HepG2 (cell line): ENCODE data around the gene NCAPG. TPM values are rescaled to one million over a fixed set of nuclear protein-coding genes. Genes with fewer than 3 reads are reported as not detected.

Source experiments
- CREM ChIP-seq, 2 experiments: sonication (generic) in 1 of 2; formaldehyde crosslinking in 1 of 2; IDR thresholded peaks; 2 replicates each; pipeline versions ENCODE4 v1.4.0 to v1.6.1; 2016 to 2020; ENCODE audit warnings: antibody characterized with exemption in 1 of 2, mild to moderate bottlenecking in 1 of 2, missing genetic modification reagents in 1 of 2
- GATA4 ChIP-seq: sonication (generic); IDR thresholded peaks from 2 replicates; pipeline ENCODE4 v1.6.1; 2016; ENCODE audit warnings: antibody characterized with exemption, low read depth, borderline replicate concordance
- GLI4 ChIP-seq: sonication (generic); formaldehyde crosslinking; IDR thresholded peaks from 2 replicates; pipeline ENCODE4 v1.5.1; 2020; ENCODE audit warnings: missing genetic modification reagents, mild to moderate bottlenecking, moderate library complexity, borderline replicate concordance
- HNRNPL ChIP-seq: fragments of 200-400 bp; formaldehyde crosslinking; IDR thresholded peaks from 2 replicates; pipeline ENCODE4 v1.6.1; 2017; ENCODE audit warnings: mild to moderate bottlenecking, low read depth, low read length
- KDM2A ChIP-seq: sonication (generic); formaldehyde crosslinking; IDR thresholded peaks from 2 replicates; pipeline ENCODE4 v1.4.0; 2020; ENCODE audit warnings: low read depth, missing genetic modification reagents, borderline replicate concordance
- MEF2D ChIP-seq: sonication (generic); formaldehyde crosslinking; IDR thresholded peaks from 2 replicates; pipeline ENCODE4 v1.5.1; 2020; ENCODE audit warnings: mild to moderate bottlenecking, missing genetic modification reagents
- PPARG ChIP-seq: conservative IDR thresholded peaks from 2 replicates; pipeline ENCODE4 v1.6.1; 2016; ENCODE audit warnings: missing biosample characterization, missing genetic modification reagents
- PRDM10 ChIP-seq: sonication (generic); formaldehyde crosslinking; IDR thresholded peaks from 2 replicates; pipeline ENCODE4 v1.4.0; 2020; ENCODE audit warnings: low read depth, missing genetic modification reagents
- REXO4 ChIP-seq: sonication (generic); formaldehyde crosslinking; IDR thresholded peaks from 2 replicates; pipeline ENCODE4 v1.8.0; 2022; ENCODE audit warnings: missing genetic modification reagents, mild to moderate bottlenecking, borderline replicate concordance
- STAT5B ChIP-seq: sonication (generic); formaldehyde crosslinking; IDR thresholded peaks from 2 replicates; pipeline ENCODE4 v1.4.0; 2020; ENCODE audit warnings: missing genetic modification reagents
- TBX2 ChIP-seq: sonication (generic); formaldehyde crosslinking; IDR thresholded peaks from 2 replicates; pipeline ENCODE4 v1.5.0; 2020; ENCODE audit warnings: missing genetic modification reagents, mild to moderate bottlenecking, borderline replicate concordance
- TMF1 ChIP-seq: sonication (generic); formaldehyde crosslinking; IDR thresholded peaks from 2 replicates; pipeline ENCODE4 v1.8.1; 2022; ENCODE audit warnings: low read depth, missing genetic modification reagents
- WIZ ChIP-seq: sonication (generic); formaldehyde crosslinking; IDR thresholded peaks from 2 replicates; pipeline ENCODE4 v1.5.1; 2020; ENCODE audit warnings: mild to moderate bottlenecking, missing genetic modification reagents
- ZBTB21 ChIP-seq: sonication (generic); formaldehyde crosslinking; IDR thresholded peaks from 2 replicates; pipeline ENCODE4 v1.4.0; 2020; ENCODE audit warnings: missing genetic modification reagents
- ZFP82 ChIP-seq: sonication (generic); formaldehyde crosslinking; IDR thresholded peaks from 2 replicates; pipeline ENCODE4 v1.5.1; 2020; ENCODE audit warnings: mild to moderate bottlenecking, missing genetic modification reagents, borderline replicate concordance
- ZNF17 ChIP-seq: sonication (generic); formaldehyde crosslinking; IDR thresholded peaks from 2 replicates; pipeline ENCODE4 v1.5.0; 2020; ENCODE audit warnings: mild to moderate bottlenecking, missing genetic modification reagents
- ZNF296 ChIP-seq: sonication (generic); formaldehyde crosslinking; conservative IDR thresholded peaks from 2 replicates; pipeline ENCODE4 v1.5.0; 2020; ENCODE audit warnings: mild to moderate bottlenecking, missing genetic modification reagents
- ZNF761 ChIP-seq: sonication (generic); formaldehyde crosslinking; conservative IDR thresholded peaks from 2 replicates; pipeline ENCODE4 v1.4.0; 2020; ENCODE audit warnings: mild to moderate bottlenecking, missing genetic modification reagents
- ZNF780A ChIP-seq: sonication (generic); formaldehyde crosslinking; IDR thresholded peaks from 2 replicates; pipeline ENCODE4 v1.8.0; 2022; ENCODE audit warnings: mild to moderate bottlenecking, missing genetic modification reagents, moderate library complexity
- polyA plus RNA-seq, 8 experiments: library from polyadenylated mRNA; depleted of rRNA in 3 of 8; stranded (reverse) in 7 of 8; unstranded in 1 of 8; fragments of >200 nt; fragmentation: Illumina TruSeq in 4 of 8; extraction: Trizol in 4 of 8; gene quantifications; 2 replicates each; pipeline versions ENCODE4 v1.2.1 to v1.2.3, GENCODE V29; 2011 to 2016; ENCODE audit warnings: low read depth in 4 of 8, missing spikeins in 1 of 8, mixed read lengths in 1 of 8; ENCODE audit not compliant: insufficient read depth in 1 of 8
- total RNA-seq, 5 experiments: library from RNA; depleted of rRNA; stranded (reverse); fragments of >200 nt; fragmentation: Illumina TruSeq; extraction: Trizol; gene quantifications; 2 replicates each; pipeline ENCODE4 v1.2.3, GENCODE V29; 2016; ENCODE audit warnings: low read depth in 1 of 5
- TF ChIP-seq, protein P1 (sequence below): sonication (generic); formaldehyde crosslinking; IDR thresholded peaks from 2 replicates; pipeline ENCODE4 v1.8.0; 2022; ENCODE audit warnings: missing genetic modification reagents, mild to moderate bottlenecking, borderline replicate concordance

NCAPG gene
- total and polyA plus RNA-seq, 2 of the 13 experiments (the other 11 are each of a cell fraction or from before 2014, with no cell fraction given), result 14.8 to 61.9 TPM

DNA sequence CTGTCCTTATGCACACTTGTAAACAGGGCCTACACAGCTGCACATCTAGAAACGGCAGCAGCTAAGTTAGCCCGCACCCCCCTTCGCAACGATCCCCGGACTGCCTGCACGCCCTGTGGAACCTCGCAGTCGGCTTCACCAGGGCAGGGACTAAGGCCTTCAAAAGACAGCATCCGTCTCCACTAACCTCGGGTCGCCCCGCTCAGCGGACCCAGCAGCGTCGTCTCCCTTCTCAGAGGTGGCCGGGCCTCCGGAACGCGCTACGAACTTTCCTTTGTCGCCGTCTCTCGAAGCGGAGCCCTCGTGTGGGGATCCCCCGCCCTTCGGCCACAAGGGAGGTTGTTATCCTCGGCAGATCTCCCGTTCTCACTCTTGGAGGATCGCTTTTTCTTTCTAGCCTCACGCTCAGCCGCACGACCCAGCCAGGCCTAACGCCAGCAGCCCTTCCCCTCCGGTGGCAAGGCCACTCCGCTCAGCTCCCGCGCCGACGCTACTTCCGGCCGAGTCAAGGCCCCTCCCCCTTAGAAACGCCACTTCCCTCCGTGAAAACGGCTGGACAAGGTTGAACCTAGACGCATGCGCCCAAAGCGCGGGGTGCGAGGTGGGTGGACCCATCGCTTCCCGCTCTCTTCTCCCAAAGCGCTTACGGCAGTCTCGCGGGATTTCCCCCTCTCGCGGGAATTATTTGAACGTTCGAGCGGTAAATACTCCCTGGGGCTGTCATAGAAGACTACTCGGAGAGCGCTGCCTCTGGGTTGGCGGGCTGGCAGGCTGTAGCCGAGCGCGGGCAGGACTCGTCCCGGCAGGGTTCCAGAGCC is at the start of gene NCAPG, which contains the start of gene DCAF16 (continued):
- TF ChIP-seq PRDM10 (no peak), ZNF761 (CRISPR knock-in tag) (peak; percentile 57; the same call in 1 of the 2 replicates), HNRNPL (peak; percentile 68; the same call in 1 of the 2 replicates), MEF2D (CRISPR knock-in tag) (peak; percentile 87), TMF1 (CRISPR knock-in tag) (no peak), WIZ (CRISPR knock-in tag) (no peak), PPARG (CRISPR knock-in tag) (peak; percentile 37; the same call in 1 of the 2 replicates), REXO4 (CRISPR knock-in tag) (no peak), ZFP82 (CRISPR knock-in tag) (peak; percentile 80; the same call in 1 of the 2 replicates), ZNF17 (CRISPR knock-in tag) (no peak), GATA4 (peak; percentile 46), TBX2 (CRISPR knock-in tag) (peak; percentile 89; the same call in 1 of the 2 replicates), KDM2A (CRISPR knock-in tag) (peak; percentile 82; the same call in 1 of the 2 replicates), ZBTB21 (no peak), CREM (IDR thresholded peaks at IDR 0.05) (peak; percentile 91), CREM (CRISPR knock-in tag; IDR thresholded peaks at IDR 0.05) (no peak), GLI4 (CRISPR knock-in tag) (peak; percentile 63; the same call in 1 of the 2 replicates), STAT5B (peak; percentile 73; the same call in 1 of the 2 replicates), ZNF780A (CRISPR knock-in tag) (peak; percentile 96), ZNF296 (CRISPR knock-in tag) (no peak)
- TF ChIP-seq, protein P1, sequence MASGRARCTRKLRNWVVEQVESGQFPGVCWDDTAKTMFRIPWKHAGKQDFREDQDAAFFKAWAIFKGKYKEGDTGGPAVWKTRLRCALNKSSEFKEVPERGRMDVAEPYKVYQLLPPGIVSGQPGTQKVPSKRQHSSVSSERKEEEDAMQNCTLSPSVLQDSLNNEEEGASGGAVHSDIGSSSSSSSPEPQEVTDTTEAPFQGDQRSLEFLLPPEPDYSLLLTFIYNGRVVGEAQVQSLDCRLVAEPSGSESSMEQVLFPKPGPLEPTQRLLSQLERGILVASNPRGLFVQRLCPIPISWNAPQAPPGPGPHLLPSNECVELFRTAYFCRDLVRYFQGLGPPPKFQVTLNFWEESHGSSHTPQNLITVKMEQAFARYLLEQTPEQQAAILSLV (CRISPR knock-in tag), result peak; percentile 72; the same call in 1 of the 2 replicates
